HL-60/S4 treated with phorbol 12-myristate 13-acetate at 8.2 ng/mL for 4 days and 3 days (cell line): ENCODE data around the gene ZBTB7B.

ENCODE experiments used
- in situ Hi-C: fragments of 300-500 bp; cut with MboI; formaldehyde crosslinking; loops from 2 replicates; pipeline ENCODE4 v1.15.0; 2022; ENCODE audit warnings: low sequenced_read_pairs

ZBTB7B gene

GRCh38 chr1:155053531-155054105 is 51.0 kb downstream of the ZBTB7B start:
- in situ Hi-C loops: no loop called here

- in situ Hi-C loops: no loop called here
These were observed 54.5 kb downstream of the ZBTB7B start for GRCh38 chr1:155057104-155057503.

GRCh38 chr1:155057788-155058211 is 55.2 kb downstream of the ZBTB7B start:
- in situ Hi-C loops: no loop called here

GRCh38 chr1:155060736-155061135 is 58.1 kb downstream of the ZBTB7B start:
- in situ Hi-C loops: no loop called here

GRCh38 chr1:155061381-155062150 is 59.0 kb downstream of the ZBTB7B start:
- in situ Hi-C loops: no loop called here

GRCh38 chr1:155062151-155062686 is 59.6 kb downstream of the ZBTB7B start:
- in situ Hi-C loops: no loop called here

GRCh38 chr1:155062702-155063411 is 60.3 kb downstream of the ZBTB7B start:
- in situ Hi-C loops: no loop called here

GRCh38 chr1:155063550-155064110 is 61.0 kb downstream of the ZBTB7B start, which contains the start of gene EFNA4:
Gene EFNA4 (plus strand): TSS chr1:155063740. CDS start chr1:155063824, 84 bp downstream.
- in situ Hi-C loops: no loop called here

GRCh38 chr1:155064111-155064831 is 61.7 kb downstream of the ZBTB7B start:
- in situ Hi-C loops: no loop called here

- in situ Hi-C loops: no loop called here
These were observed 62.3 kb downstream of the ZBTB7B start for GRCh38 chr1:155064832-155065429.

- in situ Hi-C loops: no loop called here
These were observed 64.2 kb downstream of the ZBTB7B start for GRCh38 chr1:155066777-155067176.
